SK-N-SH treated with all-trans-retinoic acid at 6 μM for 48 hours (cell line): Measurements from ENCODE around the gene FUOM.

Source experiments
- ATAC-seq: fragments of 200-7000 bp; cut with Tn5 transposase; 3 replicates; pipeline ENCODE4 v1.9.1; 2020; ENCODE audit warnings: mild to moderate bottlenecking, moderate library complexity
- ARNTL ChIP-seq: fragments of 450-650 bp; formaldehyde crosslinking; IDR thresholded peaks from 2 replicates; pipeline ENCODE4 v1.5.0; 2020; ENCODE audit warnings: low read depth, mild to moderate bottlenecking, moderate library complexity, borderline replicate concordance
- BACH2 ChIP-seq: fragments of 250-450 bp; sonication (Bioruptor Pico); IDR thresholded peaks from 2 replicates; pipeline ENCODE4 v1.9.0; 2021; ENCODE audit warnings: mild to moderate bottlenecking, borderline replicate concordance
- CSDC2 ChIP-seq: fragments of 250-450 bp; sonication (Bioruptor Pico); IDR thresholded peaks from 2 replicates; pipeline ENCODE4 v1.5.0; 2020; ENCODE audit warnings: mild to moderate bottlenecking, moderate library complexity
- ESRRG ChIP-seq: fragments of 250-450 bp; sonication (Bioruptor Pico); IDR thresholded peaks from 2 replicates; pipeline ENCODE4 v1.6.1; 2021; ENCODE audit warnings: mild to moderate bottlenecking
- GLIS3 ChIP-seq: fragments of 250-450 bp; sonication (Bioruptor Pico); IDR thresholded peaks from 2 replicates; pipeline ENCODE4 v1.5.0; 2020; ENCODE audit warnings: mild to moderate bottlenecking, moderate library complexity
- ISL1 ChIP-seq: fragments of 250-450 bp; sonication (Bioruptor Pico); IDR thresholded peaks from 2 replicates; pipeline ENCODE4 v2.1.2; 2022; ENCODE audit warnings: mild to moderate bottlenecking, moderate library complexity
- OSR1 ChIP-seq: fragments of 250-450 bp; sonication (Bioruptor Pico); IDR thresholded peaks from 2 replicates; pipeline ENCODE4 v1.8.0; 2022; ENCODE audit warnings: moderate library complexity, mild to moderate bottlenecking, inconsistent platforms
- PPARA ChIP-seq: fragments of 250-450 bp; sonication (Bioruptor Pico); IDR thresholded peaks from 2 replicates; pipeline ENCODE4 v1.5.0; 2020; ENCODE audit warnings: mild to moderate bottlenecking, borderline replicate concordance
- RARB ChIP-seq: fragments of 250-450 bp; sonication (Bioruptor Pico); IDR thresholded peaks from 2 replicates; pipeline ENCODE4 v1.8.0; 2021; ENCODE audit warnings: mild to moderate bottlenecking, moderate library complexity
- SNAI2 ChIP-seq: fragments of 250-450 bp; sonication (Bioruptor Pico); IDR thresholded peaks from 2 replicates; pipeline ENCODE4 v1.5.0; 2020; ENCODE audit warnings: mild to moderate bottlenecking, moderate library complexity
- TCF4 ChIP-seq: fragments of 250-450 bp; sonication (Bioruptor Pico); IDR thresholded peaks from 2 replicates; pipeline ENCODE4 v1.8.0; 2021; ENCODE audit warnings: mild to moderate bottlenecking, moderate library complexity, borderline replicate concordance
- TOX ChIP-seq: fragments of 250-450 bp; sonication (Bioruptor Pico); IDR thresholded peaks from 2 replicates; pipeline ENCODE4 v1.8.0; 2021; ENCODE audit warnings: mild to moderate bottlenecking, moderate library complexity, borderline replicate concordance
- ZC3H10 ChIP-seq: fragments of 250-450 bp; sonication (Bioruptor Pico); IDR thresholded peaks from 2 replicates; pipeline ENCODE4 v1.5.1; 2021; ENCODE audit warnings: mild to moderate bottlenecking, moderate library complexity
- ZFP3 ChIP-seq: fragments of 250-450 bp; sonication (Bioruptor Pico); IDR thresholded peaks from 2 replicates; pipeline ENCODE4 v1.5.0; 2020; ENCODE audit warnings: mild to moderate bottlenecking, moderate library complexity
- ZFP30 ChIP-seq: fragments of 450-650 bp; formaldehyde crosslinking; IDR thresholded peaks from 2 replicates; pipeline ENCODE4 v1.5.0; 2022; ENCODE audit warnings: mild to moderate bottlenecking, moderate library complexity
- ZNF565 ChIP-seq: fragments of 450-650 bp; formaldehyde crosslinking; conservative IDR thresholded peaks from 2 replicates; pipeline ENCODE4 v1.5.0; 2020; ENCODE audit warnings: low read depth, mild to moderate bottlenecking, moderate library complexity
- ZNF70 ChIP-seq: fragments of 450-650 bp; formaldehyde crosslinking; IDR thresholded peaks from 2 replicates; pipeline ENCODE4 v1.5.0; 2020; ENCODE audit warnings: mild to moderate bottlenecking, moderate library complexity
- ZNF8 ChIP-seq: fragments of 450-650 bp; formaldehyde crosslinking; IDR thresholded peaks from 2 replicates; pipeline ENCODE4 v1.5.0; 2020; ENCODE audit warnings: mild to moderate bottlenecking, moderate library complexity
- TF ChIP-seq, protein P1 (sequence below): fragments of 250-450 bp; sonication (Bioruptor Pico); IDR thresholded peaks from 2 replicates; pipeline ENCODE4 v1.8.0; 2020; ENCODE audit warnings: mild to moderate bottlenecking, moderate library complexity, borderline replicate concordance
- TF ChIP-seq, protein P2 (sequence below): fragments of 250-450 bp; sonication (Bioruptor Pico); IDR thresholded peaks from 2 replicates; pipeline ENCODE4 v1.5.1; 2021; ENCODE audit warnings: mild to moderate bottlenecking, moderate library complexity
- TF ChIP-seq, protein P3 (sequence below): fragments of 250-450 bp; sonication (Bioruptor Pico); IDR thresholded peaks from 2 replicates; pipeline ENCODE4 v1.5.1; 2020; ENCODE audit warnings: low read depth, mild to moderate bottlenecking, moderate library complexity
- TF ChIP-seq, protein P4 (sequence below): fragments of 250-450 bp; sonication (Bioruptor Pico); IDR thresholded peaks from 2 replicates; pipeline ENCODE4 v1.5.0; 2020; ENCODE audit warnings: mild to moderate bottlenecking, moderate library complexity

Gene FUOM

DNA sequence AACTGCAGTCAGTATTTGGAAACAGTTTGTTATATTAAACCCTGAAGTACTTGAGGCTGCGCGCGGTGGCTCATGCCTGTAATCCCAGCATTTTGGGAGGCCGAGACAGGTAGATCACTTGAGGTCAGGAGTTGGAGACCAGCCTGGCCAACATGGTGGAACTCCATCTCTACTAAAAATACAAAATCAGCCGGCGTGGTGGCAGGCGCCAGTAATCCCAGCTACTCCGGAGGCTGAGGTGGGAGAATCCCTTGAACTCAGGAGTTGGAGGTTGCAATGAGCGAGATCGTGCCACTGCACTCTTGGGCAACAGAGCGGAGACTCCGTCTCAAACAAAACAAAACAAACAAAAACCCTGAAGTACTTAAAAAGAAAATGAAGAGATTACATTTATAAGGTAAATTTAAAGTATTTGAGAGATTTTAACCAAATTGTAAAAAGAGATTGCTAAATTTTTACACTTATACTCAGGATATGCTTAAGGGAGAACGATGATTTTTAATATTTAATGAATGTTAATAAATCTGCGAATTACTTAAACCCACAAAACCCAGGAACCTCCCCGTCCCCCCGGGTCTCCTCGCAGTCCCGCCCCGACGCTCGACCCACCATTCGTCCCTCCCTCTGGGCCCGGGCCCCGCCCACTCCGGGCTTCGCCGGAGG, 35.7 kb upstream of the FUOM start:
- no peak for TF ChIP-seq ZFP30 (CRISPR knock-in tag)
- TF ChIP-seq TOX (CRISPR knock-in tag), result no peak
- TF ChIP-seq ESRRG (CRISPR knock-in tag), result no peak
- TF ChIP-seq TCF4 (CRISPR knock-in tag), result no peak
- TF ChIP-seq, protein P1, sequence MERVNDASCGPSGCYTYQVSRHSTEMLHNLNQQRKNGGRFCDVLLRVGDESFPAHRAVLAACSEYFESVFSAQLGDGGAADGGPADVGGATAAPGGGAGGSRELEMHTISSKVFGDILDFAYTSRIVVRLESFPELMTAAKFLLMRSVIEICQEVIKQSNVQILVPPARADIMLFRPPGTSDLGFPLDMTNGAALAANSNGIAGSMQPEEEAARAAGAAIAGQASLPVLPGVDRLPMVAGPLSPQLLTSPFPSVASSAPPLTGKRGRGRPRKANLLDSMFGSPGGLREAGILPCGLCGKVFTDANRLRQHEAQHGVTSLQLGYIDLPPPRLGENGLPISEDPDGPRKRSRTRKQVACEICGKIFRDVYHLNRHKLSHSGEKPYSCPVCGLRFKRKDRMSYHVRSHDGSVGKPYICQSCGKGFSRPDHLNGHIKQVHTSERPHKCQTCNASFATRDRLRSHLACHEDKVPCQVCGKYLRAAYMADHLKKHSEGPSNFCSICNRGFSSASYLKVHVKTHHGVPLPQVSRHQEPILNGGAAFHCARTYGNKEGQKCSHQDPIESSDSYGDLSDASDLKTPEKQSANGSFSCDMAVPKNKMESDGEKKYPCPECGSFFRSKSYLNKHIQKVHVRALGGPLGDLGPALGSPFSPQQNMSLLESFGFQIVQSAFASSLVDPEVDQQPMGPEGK, result no peak
- TF ChIP-seq, protein P2, sequence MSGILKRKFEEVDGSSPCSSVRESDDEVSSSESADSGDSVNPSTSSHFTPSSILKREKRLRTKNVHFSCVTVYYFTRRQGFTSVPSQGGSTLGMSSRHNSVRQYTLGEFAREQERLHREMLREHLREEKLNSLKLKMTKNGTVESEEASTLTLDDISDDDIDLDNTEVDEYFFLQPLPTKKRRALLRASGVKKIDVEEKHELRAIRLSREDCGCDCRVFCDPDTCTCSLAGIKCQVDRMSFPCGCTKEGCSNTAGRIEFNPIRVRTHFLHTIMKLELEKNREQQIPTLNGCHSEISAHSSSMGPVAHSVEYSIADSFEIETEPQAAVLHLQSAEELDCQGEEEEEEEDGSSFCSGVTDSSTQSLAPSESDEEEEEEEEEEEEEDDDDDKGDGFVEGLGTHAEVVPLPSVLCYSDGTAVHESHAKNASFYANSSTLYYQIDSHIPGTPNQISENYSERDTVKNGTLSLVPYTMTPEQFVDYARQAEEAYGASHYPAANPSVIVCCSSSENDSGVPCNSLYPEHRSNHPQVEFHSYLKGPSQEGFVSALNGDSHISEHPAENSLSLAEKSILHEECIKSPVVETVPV (CRISPR knock-in tag), result no peak
- no peak for ATAC-seq

DNA sequence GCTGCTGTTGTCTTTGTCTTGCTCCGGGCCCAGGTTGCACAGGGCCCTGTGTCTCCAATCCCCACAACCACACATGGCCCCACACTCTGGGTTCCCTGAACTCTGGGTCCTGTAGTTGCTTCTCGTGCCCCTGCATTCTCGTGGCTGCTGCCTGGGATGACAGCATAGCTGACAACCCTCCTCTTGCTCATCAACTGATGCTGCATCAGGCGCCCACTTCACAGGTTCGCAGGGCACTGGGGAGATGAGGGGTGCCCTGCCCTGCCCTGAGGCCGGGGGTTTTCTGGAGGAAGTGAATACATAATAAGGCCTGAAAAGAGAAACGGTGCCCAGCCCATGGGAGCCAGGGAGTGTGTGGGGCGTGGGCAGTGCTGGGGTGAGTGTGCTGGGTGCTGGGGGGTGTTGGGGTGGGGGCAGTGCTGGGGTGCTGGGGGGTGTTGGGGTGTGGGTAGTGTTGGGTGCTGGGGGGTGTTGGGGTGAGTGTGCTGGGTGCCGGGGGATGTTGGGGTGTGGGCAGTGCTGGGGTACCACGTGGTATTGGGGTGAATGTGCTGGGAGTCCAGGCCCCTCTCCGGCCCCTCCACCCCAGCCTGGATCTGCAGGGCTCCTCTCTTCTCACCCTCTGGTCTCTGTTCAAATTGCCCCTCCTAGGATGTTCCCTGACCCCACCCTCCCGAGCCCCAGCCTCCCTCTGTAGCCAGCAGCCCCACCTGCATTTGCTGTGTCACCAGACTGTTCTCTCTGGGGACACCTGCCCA, 34.1 kb upstream of the FUOM start:
- TF ChIP-seq ZC3H10, result no peak
- no peak for TF ChIP-seq ZNF8 (CRISPR knock-in tag)
- TF ChIP-seq TOX (CRISPR knock-in tag), result no peak
- no peak for TF ChIP-seq GLIS3
- TF ChIP-seq TCF4 (CRISPR knock-in tag), result no peak
- TF ChIP-seq ARNTL (CRISPR knock-in tag), result no peak
- no peak for TF ChIP-seq OSR1 (CRISPR knock-in tag)
- TF ChIP-seq ZFP3, result no peak
- no peak for TF ChIP-seq RARB (CRISPR knock-in tag)
- TF ChIP-seq ZNF70 (CRISPR knock-in tag), result no peak
- ATAC-seq, result no peak

DNA sequence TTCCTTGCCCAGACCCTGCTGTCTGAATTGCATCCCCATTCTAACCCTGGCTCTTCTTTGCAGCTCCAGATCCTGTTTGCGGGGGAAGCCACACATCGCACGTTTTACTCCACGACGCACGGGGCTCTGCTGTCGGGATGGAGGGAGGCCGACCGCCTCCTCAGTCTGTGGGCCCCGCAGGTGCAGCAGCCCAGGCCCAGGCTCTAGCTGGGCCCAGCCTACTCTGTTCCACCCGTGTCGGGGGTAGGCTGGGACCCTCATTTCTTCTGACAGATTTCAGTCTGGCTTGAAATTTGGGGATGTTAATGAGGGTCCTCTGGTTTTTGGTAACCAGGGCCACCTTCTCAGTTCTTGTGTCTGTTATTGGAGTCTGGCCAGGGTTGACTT, 33.4 kb upstream of the FUOM start:
- ATAC-seq, result no peak
- no peak for TF ChIP-seq BACH2
- no peak for TF ChIP-seq PPARA (CRISPR knock-in tag)
- TF ChIP-seq ZNF565 (CRISPR knock-in tag), result no peak
- TF ChIP-seq ESRRG (CRISPR knock-in tag), result no peak
- TF ChIP-seq ZC3H10, result no peak
- TF ChIP-seq SNAI2 (CRISPR knock-in tag), result no peak
- TF ChIP-seq, protein P1, result no peak
- TF ChIP-seq TOX (CRISPR knock-in tag), result no peak
- no peak for TF ChIP-seq RARB (CRISPR knock-in tag)
- TF ChIP-seq, protein P3, sequence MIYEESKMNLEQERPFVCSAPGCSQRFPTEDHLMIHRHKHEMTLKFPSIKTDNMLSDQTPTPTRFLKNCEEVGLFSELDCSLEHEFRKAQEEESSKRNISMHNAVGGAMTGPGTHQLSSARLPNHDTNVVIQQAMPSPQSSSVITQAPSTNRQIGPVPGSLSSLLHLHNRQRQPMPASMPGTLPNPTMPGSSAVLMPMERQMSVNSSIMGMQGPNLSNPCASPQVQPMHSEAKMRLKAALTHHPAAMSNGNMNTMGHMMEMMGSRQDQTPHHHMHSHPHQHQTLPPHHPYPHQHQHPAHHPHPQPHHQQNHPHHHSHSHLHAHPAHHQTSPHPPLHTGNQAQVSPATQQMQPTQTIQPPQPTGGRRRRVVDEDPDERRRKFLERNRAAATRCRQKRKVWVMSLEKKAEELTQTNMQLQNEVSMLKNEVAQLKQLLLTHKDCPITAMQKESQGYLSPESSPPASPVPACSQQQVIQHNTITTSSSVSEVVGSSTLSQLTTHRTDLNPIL, result no peak
- no peak for TF ChIP-seq CSDC2
- TF ChIP-seq ZNF8 (CRISPR knock-in tag), result no peak
- TF ChIP-seq, protein P2 (CRISPR knock-in tag), result no peak
- no peak for TF ChIP-seq ISL1 (CRISPR knock-in tag)
- no peak for TF ChIP-seq ZNF70 (CRISPR knock-in tag)
- TF ChIP-seq, protein P4, sequence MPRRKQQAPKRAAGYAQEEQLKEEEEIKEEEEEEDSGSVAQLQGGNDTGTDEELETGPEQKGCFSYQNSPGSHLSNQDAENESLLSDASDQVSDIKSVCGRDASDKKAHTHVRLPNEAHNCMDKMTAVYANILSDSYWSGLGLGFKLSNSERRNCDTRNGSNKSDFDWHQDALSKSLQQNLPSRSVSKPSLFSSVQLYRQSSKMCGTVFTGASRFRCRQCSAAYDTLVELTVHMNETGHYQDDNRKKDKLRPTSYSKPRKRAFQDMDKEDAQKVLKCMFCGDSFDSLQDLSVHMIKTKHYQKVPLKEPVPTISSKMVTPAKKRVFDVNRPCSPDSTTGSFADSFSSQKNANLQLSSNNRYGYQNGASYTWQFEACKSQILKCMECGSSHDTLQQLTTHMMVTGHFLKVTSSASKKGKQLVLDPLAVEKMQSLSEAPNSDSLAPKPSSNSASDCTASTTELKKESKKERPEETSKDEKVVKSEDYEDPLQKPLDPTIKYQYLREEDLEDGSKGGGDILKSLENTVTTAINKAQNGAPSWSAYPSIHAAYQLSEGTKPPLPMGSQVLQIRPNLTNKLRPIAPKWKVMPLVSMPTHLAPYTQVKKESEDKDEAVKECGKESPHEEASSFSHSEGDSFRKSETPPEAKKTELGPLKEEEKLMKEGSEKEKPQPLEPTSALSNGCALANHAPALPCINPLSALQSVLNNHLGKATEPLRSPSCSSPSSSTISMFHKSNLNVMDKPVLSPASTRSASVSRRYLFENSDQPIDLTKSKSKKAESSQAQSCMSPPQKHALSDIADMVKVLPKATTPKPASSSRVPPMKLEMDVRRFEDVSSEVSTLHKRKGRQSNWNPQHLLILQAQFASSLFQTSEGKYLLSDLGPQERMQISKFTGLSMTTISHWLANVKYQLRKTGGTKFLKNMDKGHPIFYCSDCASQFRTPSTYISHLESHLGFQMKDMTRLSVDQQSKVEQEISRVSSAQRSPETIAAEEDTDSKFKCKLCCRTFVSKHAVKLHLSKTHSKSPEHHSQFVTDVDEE (CRISPR knock-in tag), result no peak
- TF ChIP-seq ARNTL (CRISPR knock-in tag), result no peak
- TF ChIP-seq, all 23 proteins: peak for 0
